ENCODE results near the gene ZC3H12D.
A peak's percentile ranks its signal among the peaks of the same experiment; 100 is the strongest.
"Not testable (repeated sequence)": the region's sequence is repeated elsewhere in the genome, so short reads cannot be mapped to it uniquely, and the experiment has no call there.

Gene ZC3H12D

GRCh38 chr6:149459761-149460160 lies 25.1 kb downstream of the ZC3H12D start:
- no peak for DNase-seq (ENCODE audit: low spot score)

GRCh38 chr6:149458806-149459205 lies 26.0 kb downstream of the ZC3H12D start:
- DNase-seq (ENCODE audit: low spot score) = no peak

GRCh38 chr6:149458196-149458595 lies 26.6 kb downstream of the ZC3H12D start:
- no peak for DNase-seq (ENCODE audit: low spot score)

GRCh38 chr6:149457316-149457884 lies 27.4 kb downstream of the ZC3H12D start:
- DNase-seq (ENCODE audit: low spot score) = peak; percentile 53

GRCh38 chr6:149456311-149457021 lies 28.3 kb downstream of the ZC3H12D start:
- DNase-seq (ENCODE audit: low spot score) = no peak

- DNase-seq (ENCODE audit: low spot score) = no peak
These were observed 29.6 kb downstream of the ZC3H12D start for GRCh38 chr6:149455031-149455732.

- DNase-seq (ENCODE audit: low spot score) = no peak
These were observed 30.4 kb downstream of the ZC3H12D start for GRCh38 chr6:149454346-149454848.

GRCh38 chr6:149453597-149454345 lies 31.0 kb downstream of the ZC3H12D start:
- DNase-seq (ENCODE audit: low spot score) = no peak

GRCh38 chr6:149452037-149452939 lies 32.5 kb downstream of the ZC3H12D start:
- DNase-seq (ENCODE audit: low spot score) = no peak

- no peak for DNase-seq (ENCODE audit: low spot score)
These were observed 33.3 kb downstream of the ZC3H12D start for GRCh38 chr6:149451376-149452036.

- no peak for DNase-seq (ENCODE audit: low spot score)
These were observed 34.0 kb downstream of the ZC3H12D start for GRCh38 chr6:149450679-149451375.

GRCh38 chr6:149449831-149450678 lies 34.8 kb downstream of the ZC3H12D start:
- DNase-seq (ENCODE audit: low spot score) = no peak

GRCh38 chr6:149448821-149449453 lies 35.9 kb downstream of the ZC3H12D start:
- no peak for DNase-seq (ENCODE audit: low spot score)

GRCh38 chr6:149446791-149447376 lies 37.9 kb downstream of the ZC3H12D start:
- DNase-seq (ENCODE audit: low spot score) = no peak

GRCh38 chr6:149445573-149445972 lies 39.2 kb downstream of the ZC3H12D start:
- peak; percentile 74 for DNase-seq (ENCODE audit: low spot score)

- DNase-seq (ENCODE audit: low spot score) = no peak
These were observed 39.7 kb downstream of the ZC3H12D start for GRCh38 chr6:149445095-149445466.

- not testable (repeated sequence) for DNase-seq (ENCODE audit: low spot score)
These were observed 40.3 kb downstream of the ZC3H12D start for GRCh38 chr6:149444360-149445094.

Measured in SK-N-DZ (cell line).